OCI-LY7 (cell line): Measurements from ENCODE around the gene RYK. TPM values are rescaled to one million over a fixed set of nuclear protein-coding genes. Genes with fewer than 3 reads are reported as not detected.

ENCODE experiments used
- BruUV-seq: library from RNA; stranded (reverse); fragments of 400-500 nt; replicated peaks from 2 replicates; lab custom pipeline; 2021; lab: Mats Ljungman, UMichigan
- CTCF ChIA-PET: fragments of 300-600 bp; sonication (Branson Sonifier 250); formaldehyde crosslinking; loops from one replicate; lab custom pipeline; 2022; ENCODE audit warnings: antibody characterized with exemption; ENCODE audit not compliant: unreplicated experiment; lab: Charles Lee
- POLR2A ChIA-PET: fragments of 300-600 bp; sonication (Branson Sonifier 250); formaldehyde crosslinking; loops from one replicate; lab custom pipeline; 2022; ENCODE audit warnings: antibody characterized with exemption; lab: Charles Lee
- DNase-seq: peaks from one replicate; pipeline ENCODE4 v3.0.0-alpha.2; 2015; ENCODE audit warnings: low spot score
- H2AFZ ChIP-seq: fragments of 200-600 bp; sonication (generic), shearing (Covaris generic); 2 replicates; pipeline ENCODE4 v1.6.1; 2014; ENCODE audit warnings: mild to moderate bottlenecking, antibody characterized with exemption, low read length, moderate library complexity
- H3K27ac ChIP-seq: fragments of 200-600 bp; sonication (generic); 2 replicates; pipeline ENCODE4 v1.5.1; 2014; ENCODE audit warnings: mixed run types, low read depth, mild to moderate bottlenecking, moderate library complexity, low read length, inconsistent platforms; ENCODE audit not compliant: poor library complexity, severe bottlenecking
- H3K36me3 ChIP-seq: fragments of 200-600 bp; sonication (generic); 2 replicates; pipeline ENCODE4 v1.6.1; 2014; ENCODE audit warnings: mild to moderate bottlenecking, antibody characterized with exemption, low read length, moderate library complexity, mixed read lengths; ENCODE audit not compliant: insufficient read depth
- H3K4me1 ChIP-seq: fragments of 200-600 bp; sonication (generic); 2 replicates; pipeline ENCODE4 v1.5.1; 2014; ENCODE audit warnings: mild to moderate bottlenecking, low read length; ENCODE audit not compliant: insufficient read depth, poor library complexity, severe bottlenecking
- H3K4me2 ChIP-seq: fragments of 200-600 bp; sonication (generic); 2 replicates; pipeline ENCODE4 v1.6.1; 2014; ENCODE audit warnings: mild to moderate bottlenecking, low read length
- H3K4me3 ChIP-seq: fragments of 200-600 bp; sonication (generic); 2 replicates; pipeline ENCODE4 v1.5.1; 2014; ENCODE audit warnings: mild to moderate bottlenecking, low read depth, low read length; ENCODE audit not compliant: poor library complexity, severe bottlenecking
- H3K79me2 ChIP-seq: fragments of 200-600 bp; sonication (generic); 2 replicates; pipeline ENCODE4 v1.6.1; 2016; ENCODE audit warnings: low read depth, mild to moderate bottlenecking, low read length, moderate library complexity, mixed read lengths; ENCODE audit not compliant: insufficient read depth
- H3K9me2 ChIP-seq: fragments of 200-600 bp; sonication (generic); 2 replicates; pipeline ENCODE4 v1.6.1; 2016; ENCODE audit warnings: mild to moderate bottlenecking, low read length, mixed read lengths; ENCODE audit not compliant: insufficient read depth
- H3K9me3 ChIP-seq: fragments of 200-600 bp; sonication (generic); 2 replicates; pipeline ENCODE4 v1.6.1; 2014; ENCODE audit warnings: mild to moderate bottlenecking, mixed run types, low read length, mixed read lengths
- H4K20me1 ChIP-seq: fragments of 200-600 bp; sonication (generic); 2 replicates; pipeline ENCODE4 v1.6.1; 2014; ENCODE audit warnings: mild to moderate bottlenecking, antibody characterized with exemption, low read length, moderate library complexity, mixed read lengths; ENCODE audit not compliant: insufficient read depth
- EZH2phosphoT487 ChIP-seq: fragments of 200-600 bp; sonication (generic); IDR thresholded peaks from 2 replicates; pipeline ENCODE4 v1.6.1; 2018; ENCODE audit warnings: low read depth, borderline replicate concordance, mild to moderate bottlenecking, mixed run types, antibody characterized with exemption, low read length, moderate library complexity, mixed read lengths
- intact Hi-C: fragments of 100-400 bp; cut with micrococcal nuclease; formaldehyde crosslinking; loops from one replicate; pipeline ENCODE4 v1.10.0; 2022; ENCODE audit not compliant: unreplicated experiment
- total RNA-seq, 2 experiments: library from RNA; depleted of rRNA in 1 of 2; stranded (reverse); fragments of >200 nt in 1 of 2; shearing (Covaris generic) in 1 of 2; gene quantifications; 2 replicates each; pipeline ENCODE4 v1.2.3, GENCODE V29; 2014 to 2022
- TF ChIP-seq, protein P1 (sequence below): fragments of 200-600 bp; sonication (generic); conservative IDR thresholded peaks from 2 replicates; pipeline ENCODE4 v1.5.1; 2014; ENCODE audit warnings: mild to moderate bottlenecking, antibody characterized with exemption, low read length, moderate library complexity, mixed read lengths

The RYK gene
- total RNA-seq, 2 experiments from 2014 or later = 24.8 to 25.5 TPM

GRCh38 chr3:134126153-134126552, 124.5 kb downstream of the RYK start:
- no peaks in the 10 kb centered on the region for H3K9me2 ChIP-seq
- no peaks in the 10 kb centered on the region for H3K9me3 ChIP-seq
- POLR2A ChIA-PET = no interaction called here
- intact Hi-C loops = no loop called here
- CTCF ChIA-PET = no interaction called here
- H3K27ac ChIP-seq = no peak overlapping the region
- no peaks in the 10 kb centered on the region for H3K79me2 ChIP-seq
- no peak for DNase-seq
- H3K36me3 ChIP-seq = no peaks in the 10 kb centered on the region
- H3K4me1 ChIP-seq = no peaks in the 10 kb centered on the region
- no peak overlapping the region for H3K4me2 ChIP-seq
- no peak overlapping the region for H3K4me3 ChIP-seq
- H2AFZ ChIP-seq = no peak overlapping the region
- BruUV-seq = no TSS peak
- TF ChIP-seq, protein P1, sequence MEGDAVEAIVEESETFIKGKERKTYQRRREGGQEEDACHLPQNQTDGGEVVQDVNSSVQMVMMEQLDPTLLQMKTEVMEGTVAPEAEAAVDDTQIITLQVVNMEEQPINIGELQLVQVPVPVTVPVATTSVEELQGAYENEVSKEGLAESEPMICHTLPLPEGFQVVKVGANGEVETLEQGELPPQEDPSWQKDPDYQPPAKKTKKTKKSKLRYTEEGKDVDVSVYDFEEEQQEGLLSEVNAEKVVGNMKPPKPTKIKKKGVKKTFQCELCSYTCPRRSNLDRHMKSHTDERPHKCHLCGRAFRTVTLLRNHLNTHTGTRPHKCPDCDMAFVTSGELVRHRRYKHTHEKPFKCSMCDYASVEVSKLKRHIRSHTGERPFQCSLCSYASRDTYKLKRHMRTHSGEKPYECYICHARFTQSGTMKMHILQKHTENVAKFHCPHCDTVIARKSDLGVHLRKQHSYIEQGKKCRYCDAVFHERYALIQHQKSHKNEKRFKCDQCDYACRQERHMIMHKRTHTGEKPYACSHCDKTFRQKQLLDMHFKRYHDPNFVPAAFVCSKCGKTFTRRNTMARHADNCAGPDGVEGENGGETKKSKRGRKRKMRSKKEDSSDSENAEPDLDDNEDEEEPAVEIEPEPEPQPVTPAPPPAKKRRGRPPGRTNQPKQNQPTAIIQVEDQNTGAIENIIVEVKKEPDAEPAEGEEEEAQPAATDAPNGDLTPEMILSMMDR = peak; percentile 39; the same call in 1 of the 2 replicates
- no peak for TF ChIP-seq EZH2phosphoT487
- no peaks in the 10 kb centered on the region for H4K20me1 ChIP-seq

DNA sequence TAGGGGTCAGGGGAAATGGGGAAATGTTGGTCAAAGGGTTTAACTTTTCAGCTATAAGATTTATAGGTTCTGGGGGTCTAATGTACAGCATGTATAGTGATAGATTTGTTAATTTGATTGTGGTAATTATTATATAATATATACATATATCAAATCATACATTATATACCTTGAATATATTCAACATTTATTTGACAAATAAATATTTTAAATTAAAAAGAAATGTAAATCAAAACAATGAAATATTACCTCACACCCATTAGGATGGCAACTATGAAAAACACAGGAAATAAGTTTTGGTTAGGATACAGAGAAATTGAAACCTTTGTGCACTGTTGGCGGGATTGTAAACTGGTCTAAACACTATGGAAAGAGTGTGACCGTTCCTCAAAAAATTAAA, 135.9 kb downstream of the RYK start:
- ChIA-PET POLR2A (no interaction called here), CTCF (no interaction called here)
- intact Hi-C loops = no loop called here
- BruUV-seq = no TSS peak
- no peak for DNase-seq
- Histone ChIP-seq H3K9me2 (no peaks in the 10 kb centered on the region), H3K4me1 (no peaks in the 10 kb centered on the region), H3K27ac (no peak overlapping the region), H3K4me2 (no peak overlapping the region), H3K79me2 (no peaks in the 10 kb centered on the region), H3K4me3 (no peak overlapping the region), H4K20me1 (no peaks in the 10 kb centered on the region), H3K9me3 (peaks cover 7% of the 10 kb centered on the region; the same call in 1 of the 2 replicates), H2AFZ (no peak overlapping the region), H3K36me3 (no peaks in the 10 kb centered on the region)
- TF ChIP-seq, protein P1 = no peak
- no peak for TF ChIP-seq EZH2phosphoT487

- H3K79me2 ChIP-seq = no peaks in the 10 kb centered on the region
- DNase-seq = no peak
- H2AFZ ChIP-seq = no peak overlapping the region
- H3K4me2 ChIP-seq = no peak overlapping the region
- H3K4me3 ChIP-seq = no peak overlapping the region
- no peaks in the 10 kb centered on the region for H3K4me1 ChIP-seq
- CTCF ChIA-PET = no interaction called here
- POLR2A ChIA-PET = no interaction called here
- no peak for TF ChIP-seq EZH2phosphoT487
- TF ChIP-seq, protein P1 = no peak
- no peak overlapping the region for H3K27ac ChIP-seq
- H3K9me3 ChIP-seq = no peaks in the 10 kb centered on the region
- no peaks in the 10 kb centered on the region for H4K20me1 ChIP-seq
- H3K36me3 ChIP-seq = no peaks in the 10 kb centered on the region
- H3K9me2 ChIP-seq = no peaks in the 10 kb centered on the region
- no TSS peak for BruUV-seq
- intact Hi-C loops = no loop called here
Measured at GRCh38 chr3:134111616-134112015, 139.0 kb downstream of the RYK start.
